Measurements from ENCODE around the gene AMFR.

Gene AMFR

GRCh38 chr16:56350491-56351405, 74.6 kb downstream of the AMFR start:
- H3K4me3 ChIP-seq (ENCODE audit: low read depth, low read length), result no peak overlapping the region
- no peak for TF ChIP-seq CTCF (IDR thresholded peaks at IDR 0.05; ENCODE audit: borderline replicate concordance, insufficient read depth, low read depth, low read length)

- no peak for TF ChIP-seq CTCF (IDR thresholded peaks at IDR 0.05; ENCODE audit: borderline replicate concordance, insufficient read depth, low read depth, low read length)
- H3K4me3 ChIP-seq (ENCODE audit: low read depth, low read length), result no peak overlapping the region
Observed at GRCh38 chr16:56349711-56350161, 75.6 kb downstream of the AMFR start.

DNA sequence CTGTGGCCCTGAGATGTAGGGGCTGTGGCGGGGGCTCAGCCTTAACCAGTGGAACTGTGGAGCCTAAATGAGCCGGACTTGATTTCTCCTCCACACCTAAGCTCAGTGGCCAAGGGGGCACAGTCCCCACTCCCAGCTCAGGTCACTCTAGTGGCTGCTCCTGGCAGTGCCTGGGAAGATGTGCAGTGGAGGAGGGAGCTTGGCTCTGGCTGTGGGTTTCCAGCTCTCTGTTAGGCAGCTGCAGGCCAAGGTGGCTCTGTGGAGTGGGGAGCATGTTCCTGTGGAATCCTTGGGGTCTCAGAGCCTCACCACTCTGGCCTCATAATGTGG, 76.3 kb downstream of the AMFR start:
- H3K4me3 ChIP-seq (ENCODE audit: low read depth, low read length), result no peak overlapping the region
- no peak for TF ChIP-seq CTCF (IDR thresholded peaks at IDR 0.05; ENCODE audit: borderline replicate concordance, insufficient read depth, low read depth, low read length)

DNA sequence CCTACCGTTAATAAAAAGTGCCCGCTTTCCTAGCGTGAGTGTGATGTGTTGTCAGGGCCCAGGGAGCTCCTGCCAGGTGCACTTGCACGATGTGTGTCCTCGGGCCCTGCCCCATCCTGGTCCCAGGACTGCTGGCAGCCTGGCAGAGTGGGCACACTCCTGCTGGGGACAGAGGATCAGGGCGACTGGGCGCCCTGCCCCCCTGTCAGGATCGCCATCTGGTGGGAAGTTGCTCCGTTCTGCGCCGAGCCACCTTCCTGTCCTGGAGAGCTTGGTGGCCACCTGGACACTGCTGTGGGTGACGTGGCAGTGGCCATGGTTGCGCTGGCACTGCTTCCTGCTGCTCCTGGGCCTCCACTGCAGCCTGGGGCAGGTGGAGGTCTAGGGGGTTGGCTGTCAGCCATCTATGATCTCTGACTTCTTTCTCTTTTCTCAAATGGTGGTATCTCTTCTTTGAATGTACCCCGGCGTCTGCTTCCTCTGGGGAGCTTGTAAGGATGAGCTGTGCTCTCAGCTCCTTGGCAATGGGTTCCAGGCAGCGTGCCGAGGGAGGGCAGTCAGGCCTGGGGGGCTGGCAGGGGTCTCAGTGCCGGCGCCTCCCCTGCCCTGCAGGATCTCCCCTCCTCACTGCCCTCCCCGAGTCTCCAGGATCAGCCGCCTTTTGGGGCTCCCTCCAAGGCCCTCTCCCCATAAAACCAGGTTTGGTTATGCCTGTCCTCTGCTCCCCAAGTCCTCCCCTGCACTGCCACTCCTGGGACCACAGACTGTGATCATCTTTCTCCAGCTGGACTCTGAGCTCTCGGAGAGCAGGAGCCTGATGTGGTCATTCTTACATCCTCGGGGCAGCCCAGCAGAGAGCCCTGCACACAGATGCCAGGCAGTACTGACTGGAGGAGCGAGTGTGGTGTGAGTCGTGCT, 76.9 kb downstream of the AMFR start:
- H3K4me3 ChIP-seq (ENCODE audit: low read depth, low read length), result no peak overlapping the region
- TF ChIP-seq CTCF (IDR thresholded peaks at IDR 0.05; ENCODE audit: borderline replicate concordance, insufficient read depth, low read depth, low read length), result no peak

- TF ChIP-seq CTCF (IDR thresholded peaks at IDR 0.05; ENCODE audit: borderline replicate concordance, insufficient read depth, low read depth, low read length), result no peak
- no peak overlapping the region for H3K4me3 ChIP-seq (ENCODE audit: low read depth, low read length)
Observed at GRCh38 chr16:56347670-56348069, 77.7 kb downstream of the AMFR start.

DNA sequence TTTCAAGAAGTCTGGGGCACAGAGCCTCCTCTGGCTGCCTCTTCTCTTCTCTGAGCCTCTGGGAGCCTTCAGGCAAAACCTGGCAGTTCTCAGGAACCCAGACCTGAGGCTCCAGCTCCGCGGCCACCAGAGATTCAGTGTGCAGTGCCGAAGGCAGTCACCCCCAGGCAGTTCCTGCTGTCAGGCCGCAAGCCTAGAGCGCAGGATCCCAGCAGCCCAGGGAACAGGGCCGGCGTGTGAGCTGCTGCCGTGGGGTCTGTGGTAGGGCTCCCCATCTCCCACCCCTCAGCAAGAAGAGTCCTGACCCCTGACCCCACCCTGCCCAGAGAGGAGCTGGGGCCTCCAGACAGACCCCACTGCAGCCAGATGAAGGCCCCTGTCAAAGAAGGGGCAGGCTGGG, 78.2 kb downstream of the AMFR start:
- H3K4me3 ChIP-seq (ENCODE audit: low read depth, low read length), result no peak overlapping the region
- TF ChIP-seq CTCF (IDR thresholded peaks at IDR 0.05; ENCODE audit: borderline replicate concordance, insufficient read depth, low read depth, low read length), result no peak

Data from GM12875 (cell line).